HCT116 (cell line): ENCODE data around the gene EXOC6B. TPM values are rescaled to one million over a fixed set of nuclear protein-coding genes. Genes with fewer than 3 reads are reported as not detected.

ENCODE experiments used
- ATAC-seq: fragments of 200-7000 bp; cut with Tn5 transposase; 2 replicates; pipeline ENCODE4 v1.9.1; 2020; ENCODE audit warnings: mild to moderate bottlenecking, moderate library complexity
- BruUV-seq: library from RNA; stranded (reverse); fragments of 400-500 nt; replicated peaks from 2 replicates; lab custom pipeline; 2021; lab: Mats Ljungman, UMichigan
- CTCF ChIA-PET: fragments of 300-600 bp; sonication (Branson Sonifier 250); formaldehyde crosslinking; loops from one replicate; lab custom pipeline; 2021; ENCODE audit warnings: antibody characterized with exemption; lab: Charles Lee
- POLR2A ChIA-PET: fragments of 300-600, 350-600 bp; sonication (Branson Sonifier 250); formaldehyde crosslinking; loops from one replicate; lab custom pipeline; 2021; ENCODE audit warnings: antibody characterized with exemption; lab: Charles Lee
- RAD21 ChIA-PET, 2 experiments: fragments of 300-600 bp; sonication (Branson Sonifier 250); formaldehyde crosslinking; loops; one replicate each; lab custom pipeline; 2023; ENCODE audit warnings: low total read pairs in 2 of 2; ENCODE audit not compliant: uncharacterized antibody in 2 of 2, unreplicated experiment in 2 of 2, low non-redundant PET in 1 of 2; lab: Charles Lee
- DNase-seq: peaks from one replicate; pipeline ENCODE4 v3.0.0-alpha.2; 2010; ENCODE audit warnings: low read depth, low spot score
- H2AFZ ChIP-seq: fragments of 200-600 bp; shearing (Covaris generic), sonication (generic); 2 replicates; pipeline ENCODE4 v1.6.1; 2017; ENCODE audit warnings: low read depth, mixed run types, mixed read lengths, antibody characterized with exemption, low read length; ENCODE audit not compliant: poor library complexity, severe bottlenecking
- H3K27ac ChIP-seq: 2 replicates; pipeline ENCODE4 v1.5.1; 2012; ENCODE audit warnings: low read depth, low read length
- H3K27me3 ChIP-seq: fragments of 200-600 bp; sonication (generic); 2 replicates; pipeline ENCODE4 v1.6.1; 2016; ENCODE audit warnings: mixed run types, low read length, mixed read lengths; ENCODE audit not compliant: insufficient read depth
- H3K36me3 ChIP-seq, 2 experiments: fragments of 200-500 bp in 1 of 2; fragments of 200-600 bp in 1 of 2; sonication (Bioruptor generic) in 1 of 2; sonication (generic) in 1 of 2; 2 replicates each; pipeline versions ENCODE4 v1.5.1 to v1.6.1; 2014 to 2016; ENCODE audit warnings: low read length in 2 of 2, inconsistent platforms in 1 of 2, mixed read lengths in 1 of 2, mixed run types in 1 of 2; ENCODE audit not compliant: insufficient read depth in 2 of 2, control insufficient read depth in 1 of 2
- H3K4me1 ChIP-seq, 2 experiments: fragments of 200-600 bp in 1 of 2; sonication (generic) in 1 of 2; 2 replicates each; pipeline versions ENCODE4 v1.5.1 to v1.6.1; 2012 to 2017; ENCODE audit warnings: low read length in 2 of 2, inconsistent platforms in 1 of 2, mild to moderate bottlenecking in 1 of 2, mixed read lengths in 1 of 2, mixed run types in 1 of 2, moderate library complexity in 1 of 2; ENCODE audit not compliant: insufficient read depth in 2 of 2, control insufficient read depth in 1 of 2
- H3K4me2 ChIP-seq: fragments of 200-600 bp; sonication (generic); 2 replicates; pipeline ENCODE4 v1.6.1; 2017; ENCODE audit warnings: mixed run types, low read length, mixed read lengths
- H3K4me3 ChIP-seq, 2 experiments: fragments of 200-600 bp in 1 of 2; sonication (generic) in 1 of 2; replicated peaks in 1 of 2; 2 replicates each; pipeline ENCODE4 v1.5.1; 2011 to 2016; ENCODE audit warnings: low read length in 2 of 2, control low read depth in 1 of 2, low read depth in 1 of 2, mild to moderate bottlenecking in 1 of 2, mixed read lengths in 1 of 2, mixed run types in 1 of 2
- H3K79me2 ChIP-seq: fragments of 200-600 bp; sonication (generic); 2 replicates; pipeline ENCODE4 v1.6.1; 2017; ENCODE audit warnings: mild to moderate bottlenecking, mixed run types, low read length, moderate library complexity, mixed read lengths; ENCODE audit not compliant: insufficient read depth
- H3K9ac ChIP-seq: fragments of 200-600 bp; sonication (generic); 2 replicates; pipeline ENCODE4 v1.6.1; 2016; ENCODE audit warnings: low read length, mixed read lengths
- H3K9me2 ChIP-seq: fragments of 200-600 bp; sonication (generic), shearing (Covaris generic); 2 replicates; pipeline ENCODE4 v1.6.1; 2017; ENCODE audit warnings: mixed run types, mild to moderate bottlenecking, moderate library complexity; ENCODE audit not compliant: insufficient read depth
- H3K9me3 ChIP-seq, 2 experiments: fragments of 200-500 bp in 1 of 2; fragments of 200-600 bp in 1 of 2; sonication (Bioruptor generic) in 1 of 2; sonication (generic) in 1 of 2; 2 replicates each; pipeline ENCODE4 v1.6.1; 2014 to 2017; ENCODE audit warnings: low read length in 2 of 2, mixed read lengths in 2 of 2, inconsistent platforms in 1 of 2, low read depth in 1 of 2, mild to moderate bottlenecking in 1 of 2, mixed run types in 1 of 2, moderate library complexity in 1 of 2; ENCODE audit not compliant: control insufficient read depth in 1 of 2, insufficient read depth in 1 of 2
- H4K20me1 ChIP-seq: fragments of 200-600 bp; sonication (generic), shearing (Covaris generic); 2 replicates; pipeline ENCODE4 v1.6.1; 2017; ENCODE audit warnings: mixed run types, mild to moderate bottlenecking, moderate library complexity; ENCODE audit not compliant: insufficient read depth
- CBX3 ChIP-seq: IDR thresholded peaks from 2 replicates; pipeline ENCODE4 v1.6.1; 2012; ENCODE audit warnings: low read depth
- CEBPB ChIP-seq: IDR thresholded peaks from 2 replicates; pipeline ENCODE4 v1.6.1; 2012; ENCODE audit warnings: low read depth
- ELF1 ChIP-seq: IDR thresholded peaks from 2 replicates; pipeline ENCODE4 v1.6.1; 2012; ENCODE audit warnings: low read depth, borderline replicate concordance
- EZH2 ChIP-seq: fragments of 200-600 bp; sonication (generic); IDR thresholded peaks from 2 replicates; pipeline ENCODE4 v1.6.1; 2017; ENCODE audit warnings: antibody characterized with exemption, mixed run types
- JUND ChIP-seq: IDR thresholded peaks from 2 replicates; pipeline ENCODE4 v1.6.1; 2012
- POLR2A ChIP-seq: IDR thresholded peaks from 2 replicates; pipeline ENCODE4 v1.7.0; 2011; ENCODE audit warnings: borderline replicate concordance; ENCODE audit not compliant: insufficient read depth, insufficient read length; ENCODE audit errors: extremely low read depth
- POLR2AphosphoS5 ChIP-seq: IDR thresholded peaks from 2 replicates; pipeline ENCODE4 v1.6.1; 2011; ENCODE audit warnings: mild to moderate bottlenecking, low read depth, low read length, moderate library complexity
- RAD21 ChIP-seq: IDR thresholded peaks from 2 replicates; pipeline ENCODE4 v1.6.1; 2012; ENCODE audit warnings: low read depth, mild to moderate bottlenecking
- SIN3A ChIP-seq: IDR thresholded peaks from 2 replicates; pipeline ENCODE4 v1.6.1; 2012; ENCODE audit warnings: low read depth
- SP1 ChIP-seq: IDR thresholded peaks from 2 replicates; pipeline ENCODE4 v1.6.1; 2012; ENCODE audit warnings: low read depth
- SRF ChIP-seq: IDR thresholded peaks from 2 replicates; pipeline ENCODE4 v1.6.1; 2012; ENCODE audit warnings: low read depth
- TCF7L2 ChIP-seq: IDR thresholded peaks from 2 replicates; pipeline ENCODE4 v1.7.0; 2011; ENCODE audit warnings: borderline replicate concordance, inconsistent platforms; ENCODE audit not compliant: insufficient read depth, insufficient read length; ENCODE audit errors: extremely low read depth
- YY1 ChIP-seq: IDR thresholded peaks from 2 replicates; pipeline ENCODE4 v1.6.1; 2011; ENCODE audit warnings: low read length, low read depth, moderate library complexity, mild to moderate bottlenecking; ENCODE audit not compliant: insufficient replicate concordance; ENCODE audit errors: extremely low read depth
- ZFX ChIP-seq: fragments of 450-650 bp; IDR thresholded peaks from 2 replicates; pipeline ENCODE4 v1.6.1; 2017
- ZNF274 ChIP-seq: fragments of 200-500 bp; sonication (Bioruptor generic); IDR thresholded peaks from 2 replicates; pipeline ENCODE4 v1.6.1; 2014; ENCODE audit warnings: mild to moderate bottlenecking, low read depth, low read length, inconsistent platforms
- intact Hi-C: fragments of 100-400 bp; cut with micrococcal nuclease; formaldehyde crosslinking; loops from 2 replicates; pipeline ENCODE4 v1.10.0; 2022
- total RNA-seq: library from RNA; stranded (reverse); gene quantifications from one replicate; pipeline ENCODE4 v1.2.1, GENCODE V29; 2021; ENCODE audit not compliant: unreplicated experiment
- TF ChIP-seq, protein P1 (sequence below): IDR thresholded peaks from 2 replicates; pipeline ENCODE4 v1.6.1; 2012
- TF ChIP-seq, protein P2 (sequence below): IDR thresholded peaks from 2 replicates; pipeline ENCODE4 v1.6.1; 2012; ENCODE audit warnings: low read depth
- TF ChIP-seq, protein P3 (sequence below): IDR thresholded peaks from 2 replicates; pipeline ENCODE4 v1.6.1; 2011; ENCODE audit warnings: mild to moderate bottlenecking, low read length, moderate library complexity; ENCODE audit not compliant: insufficient replicate concordance; ENCODE audit errors: extremely low read depth
- TF ChIP-seq, protein P4 (sequence below), 3 experiments: fragments of 200-600 bp in 1 of 3; sonication (generic) in 1 of 3; IDR thresholded peaks in 2 of 3; conservative IDR thresholded peaks in 1 of 3; 2 replicates each; pipeline ENCODE4 v1.5.1; 2012 to 2017; ENCODE audit warnings: low read depth in 2 of 3, low read length in 2 of 3, antibody characterized with exemption in 1 of 3, borderline replicate concordance in 1 of 3, control low read depth in 1 of 3, mild to moderate bottlenecking in 1 of 3, mixed read lengths in 1 of 3, mixed run types in 1 of 3, moderate library complexity in 1 of 3; ENCODE audit not compliant: insufficient read depth in 1 of 3

EXOC6B gene
- total RNA-seq, 1 experiment from 2014 or later: 25.4 TPM

DNA sequence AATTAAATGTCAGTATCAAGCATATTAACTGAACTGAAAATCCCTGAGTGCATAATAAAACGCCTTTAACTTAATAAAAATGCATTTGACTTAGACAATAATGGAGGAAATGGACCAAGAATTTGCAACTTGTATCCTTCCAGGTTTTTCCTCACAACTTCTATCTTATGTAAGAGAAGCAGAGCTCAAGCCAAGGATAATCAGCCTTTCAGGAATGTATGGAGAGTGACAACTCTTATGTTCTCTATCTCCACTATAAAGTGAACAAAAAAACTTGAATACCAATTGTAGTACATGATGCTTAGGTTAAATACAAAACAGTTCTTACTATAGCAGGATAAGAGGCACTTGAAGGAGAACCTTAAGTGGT, 613.4 kb downstream of the EXOC6B start:
- no peak overlapping the region for H3K27ac ChIP-seq
- ChIA-PET CTCF (no interaction called here), RAD21 (no interaction called here), POLR2A (no interaction called here)
- H3K36me3 ChIP-seq: no peaks in the 10 kb centered on the region
- H3K79me2 ChIP-seq: no peaks in the 10 kb centered on the region
- no peaks in the 10 kb centered on the region for H4K20me1 ChIP-seq
- no peaks in the 10 kb centered on the region for H3K9me3 ChIP-seq
- H3K4me3 ChIP-seq: no peak overlapping the region
- no peak overlapping the region for H3K4me2 ChIP-seq
- ATAC-seq (no peak), DNase-seq (no peak)
- TF ChIP-seq SIN3A (no peak), ZNF274 (no peak), RAD21 (no peak), TCF7L2 (no peak), SRF (no peak), EZH2 (no peak), CEBPB (no peak), JUND (no peak), SP1 (no peak), YY1 (no peak), CBX3 (no peak), POLR2AphosphoS5 (no peak), ELF1 (no peak), ZFX (no peak), POLR2A (no peak)
- TF ChIP-seq, protein P1, sequence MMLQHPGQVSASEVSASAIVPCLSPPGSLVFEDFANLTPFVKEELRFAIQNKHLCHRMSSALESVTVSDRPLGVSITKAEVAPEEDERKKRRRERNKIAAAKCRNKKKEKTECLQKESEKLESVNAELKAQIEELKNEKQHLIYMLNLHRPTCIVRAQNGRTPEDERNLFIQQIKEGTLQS: no peak
- TF ChIP-seq, protein P2, sequence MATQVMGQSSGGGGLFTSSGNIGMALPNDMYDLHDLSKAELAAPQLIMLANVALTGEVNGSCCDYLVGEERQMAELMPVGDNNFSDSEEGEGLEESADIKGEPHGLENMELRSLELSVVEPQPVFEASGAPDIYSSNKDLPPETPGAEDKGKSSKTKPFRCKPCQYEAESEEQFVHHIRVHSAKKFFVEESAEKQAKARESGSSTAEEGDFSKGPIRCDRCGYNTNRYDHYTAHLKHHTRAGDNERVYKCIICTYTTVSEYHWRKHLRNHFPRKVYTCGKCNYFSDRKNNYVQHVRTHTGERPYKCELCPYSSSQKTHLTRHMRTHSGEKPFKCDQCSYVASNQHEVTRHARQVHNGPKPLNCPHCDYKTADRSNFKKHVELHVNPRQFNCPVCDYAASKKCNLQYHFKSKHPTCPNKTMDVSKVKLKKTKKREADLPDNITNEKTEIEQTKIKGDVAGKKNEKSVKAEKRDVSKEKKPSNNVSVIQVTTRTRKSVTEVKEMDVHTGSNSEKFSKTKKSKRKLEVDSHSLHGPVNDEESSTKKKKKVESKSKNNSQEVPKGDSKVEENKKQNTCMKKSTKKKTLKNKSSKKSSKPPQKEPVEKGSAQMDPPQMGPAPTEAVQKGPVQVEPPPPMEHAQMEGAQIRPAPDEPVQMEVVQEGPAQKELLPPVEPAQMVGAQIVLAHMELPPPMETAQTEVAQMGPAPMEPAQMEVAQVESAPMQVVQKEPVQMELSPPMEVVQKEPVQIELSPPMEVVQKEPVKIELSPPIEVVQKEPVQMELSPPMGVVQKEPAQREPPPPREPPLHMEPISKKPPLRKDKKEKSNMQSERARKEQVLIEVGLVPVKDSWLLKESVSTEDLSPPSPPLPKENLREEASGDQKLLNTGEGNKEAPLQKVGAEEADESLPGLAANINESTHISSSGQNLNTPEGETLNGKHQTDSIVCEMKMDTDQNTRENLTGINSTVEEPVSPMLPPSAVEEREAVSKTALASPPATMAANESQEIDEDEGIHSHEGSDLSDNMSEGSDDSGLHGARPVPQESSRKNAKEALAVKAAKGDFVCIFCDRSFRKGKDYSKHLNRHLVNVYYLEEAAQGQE: no peak
- TF ChIP-seq, protein P3, sequence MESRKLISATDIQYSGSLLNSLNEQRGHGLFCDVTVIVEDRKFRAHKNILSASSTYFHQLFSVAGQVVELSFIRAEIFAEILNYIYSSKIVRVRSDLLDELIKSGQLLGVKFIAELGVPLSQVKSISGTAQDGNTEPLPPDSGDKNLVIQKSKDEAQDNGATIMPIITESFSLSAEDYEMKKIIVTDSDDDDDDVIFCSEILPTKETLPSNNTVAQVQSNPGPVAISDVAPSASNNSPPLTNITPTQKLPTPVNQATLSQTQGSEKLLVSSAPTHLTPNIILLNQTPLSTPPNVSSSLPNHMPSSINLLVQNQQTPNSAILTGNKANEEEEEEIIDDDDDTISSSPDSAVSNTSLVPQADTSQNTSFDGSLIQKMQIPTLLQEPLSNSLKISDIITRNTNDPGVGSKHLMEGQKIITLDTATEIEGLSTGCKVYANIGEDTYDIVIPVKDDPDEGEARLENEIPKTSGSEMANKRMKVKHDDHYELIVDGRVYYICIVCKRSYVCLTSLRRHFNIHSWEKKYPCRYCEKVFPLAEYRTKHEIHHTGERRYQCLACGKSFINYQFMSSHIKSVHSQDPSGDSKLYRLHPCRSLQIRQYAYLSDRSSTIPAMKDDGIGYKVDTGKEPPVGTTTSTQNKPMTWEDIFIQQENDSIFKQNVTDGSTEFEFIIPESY: no peak
- TF ChIP-seq, protein P4, sequence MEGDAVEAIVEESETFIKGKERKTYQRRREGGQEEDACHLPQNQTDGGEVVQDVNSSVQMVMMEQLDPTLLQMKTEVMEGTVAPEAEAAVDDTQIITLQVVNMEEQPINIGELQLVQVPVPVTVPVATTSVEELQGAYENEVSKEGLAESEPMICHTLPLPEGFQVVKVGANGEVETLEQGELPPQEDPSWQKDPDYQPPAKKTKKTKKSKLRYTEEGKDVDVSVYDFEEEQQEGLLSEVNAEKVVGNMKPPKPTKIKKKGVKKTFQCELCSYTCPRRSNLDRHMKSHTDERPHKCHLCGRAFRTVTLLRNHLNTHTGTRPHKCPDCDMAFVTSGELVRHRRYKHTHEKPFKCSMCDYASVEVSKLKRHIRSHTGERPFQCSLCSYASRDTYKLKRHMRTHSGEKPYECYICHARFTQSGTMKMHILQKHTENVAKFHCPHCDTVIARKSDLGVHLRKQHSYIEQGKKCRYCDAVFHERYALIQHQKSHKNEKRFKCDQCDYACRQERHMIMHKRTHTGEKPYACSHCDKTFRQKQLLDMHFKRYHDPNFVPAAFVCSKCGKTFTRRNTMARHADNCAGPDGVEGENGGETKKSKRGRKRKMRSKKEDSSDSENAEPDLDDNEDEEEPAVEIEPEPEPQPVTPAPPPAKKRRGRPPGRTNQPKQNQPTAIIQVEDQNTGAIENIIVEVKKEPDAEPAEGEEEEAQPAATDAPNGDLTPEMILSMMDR (IDR thresholded peaks at IDR 0.05 in 2 of 3, conservative IDR thresholded peaks at IDR 0.05 in 1 of 3; ENCODE audit: borderline replicate concordance in 1 of 3, insufficient read depth in 1 of 3, low read depth in 2 of 3, low read length in 2 of 3): no peak
- H3K4me1 ChIP-seq: 0 out of 4 replicates have a peak, but pooled peaks cover 0 to 2% of the 10 kb centered on the region in 2 experiments
- no peak overlapping the region for H3K9ac ChIP-seq
- H2AFZ ChIP-seq: no peak overlapping the region
- no peaks in the 10 kb centered on the region for H3K27me3 ChIP-seq
- no TSS peak for BruUV-seq
- intact Hi-C loops: no loop called here
- no peaks in the 10 kb centered on the region for H3K9me2 ChIP-seq
